Measurements from ENCODE around the gene PAMR1. TPM values are rescaled to one million over a fixed set of nuclear protein-coding genes. Genes with fewer than 3 reads are reported as not detected.

PAMR1 gene
- total and polyA plus RNA-seq, 9 of the 15 experiments (the other 6 are each of a cell fraction or from before 2014, with no cell fraction given) = not detected

DNA sequence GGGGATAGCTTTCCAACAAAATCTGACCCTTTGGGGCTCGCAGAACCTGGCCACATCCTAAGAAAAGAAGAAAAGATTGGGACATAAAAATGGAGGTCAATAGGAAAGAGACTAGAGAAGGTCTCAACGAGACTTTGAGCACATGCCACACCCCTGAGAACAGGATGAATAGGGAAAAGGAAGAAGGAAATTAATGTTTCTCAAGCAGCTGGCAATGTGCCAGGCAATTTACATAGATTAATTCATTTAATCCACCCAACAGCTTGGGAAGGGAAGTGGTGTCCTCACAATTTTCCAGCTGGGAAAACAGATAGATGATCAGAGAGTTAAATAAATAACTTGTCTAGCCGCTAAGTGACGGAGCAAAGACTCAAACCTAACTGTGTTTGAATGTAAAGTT is 50.7 kb downstream of the PAMR1 start:
- ChIA-PET POLR2A (interaction anchor here (0.6 kb wide), 1 partner anchor 998 kb away, joined by 3 read pairs; no protein-coding TSS in a partner anchor), CTCF (ENCODE audit: low intra/inter-chr PET ratio) (no interaction called here)
- H3K4me3 ChIP-seq = no peak overlapping the region
- no peaks in the 10 kb centered on the region for H3K36me3 ChIP-seq (ENCODE audit: control insufficient read depth, insufficient read depth, low read length)
- peaks cover 2 to 23% of the 10 kb centered on the region in 2 experiments; a peak in 4 of 5 replicates for H3K27me3 ChIP-seq (ENCODE audit: control insufficient read depth in 2 of 2, insufficient read depth in 2 of 2, low read length in 2 of 2)
- no peaks in the 10 kb centered on the region for H3K9me3 ChIP-seq (replicated peaks; ENCODE audit: control insufficient read depth, insufficient read depth, low read depth, low read length)
- no peak overlapping the region for H3K4me2 ChIP-seq (ENCODE audit: insufficient read depth, low read length)
- 0% methylated on average over 4 of the region's 4 CpGs for WGBS (ENCODE audit: insufficient coverage, low coverage, missing lambda C conversion rate)
- TF ChIP-seq MBD2 (IDR thresholded peaks at IDR 0.05; ENCODE audit: borderline replicate concordance, low read depth) = no peak
- no peak for TF ChIP-seq JUND (IDR thresholded peaks at IDR 0.05; ENCODE audit: borderline replicate concordance, low read depth, low read length)
- TF ChIP-seq JUND (tag; IDR thresholded peaks at IDR 0.05; ENCODE audit: borderline replicate concordance, low read depth, low read length) = no peak
- TF ChIP-seq SETDB1 (IDR thresholded peaks at IDR 0.05; ENCODE audit: low read length) = no peak
- TF ChIP-seq EP300 (IDR thresholded peaks at IDR 0.05; ENCODE audit: low read length) = no peak
- TF ChIP-seq NFIX (CRISPR knock-in tag; IDR thresholded peaks at IDR 0.05; ENCODE audit: low read depth) = peak; percentile 78
- TF ChIP-seq KLF10 (CRISPR knock-in tag; IDR thresholded peaks at IDR 0.05) = no peak
- TF ChIP-seq NFIC (IDR thresholded peaks at IDR 0.05) = peak; percentile 91
- H3K4me1 ChIP-seq (replicated peaks in 1 of 2; ENCODE audit: control insufficient read depth in 2 of 2, insufficient read depth in 2 of 2, low read length in 2 of 2) = no peaks in the 10 kb centered on the region
- in situ Hi-C loops (cut with MboI) (loop anchor here (10.0 kb wide), 1 partner anchor 790 kb away; no protein-coding TSS in a partner anchor), intact Hi-C loops (cut with micrococcal nuclease) (no loop called here)
- no peaks in the 10 kb centered on the region; the same call in 1 of the 2 replicates for H4K20me1 ChIP-seq (replicated peaks; ENCODE audit: control insufficient read depth, insufficient read depth, low read length)
- no peaks in the 10 kb centered on the region for H3K9me1 ChIP-seq (ENCODE audit: control insufficient read depth, insufficient read depth, low read length)
- no peak overlapping the region for H2AFZ ChIP-seq (ENCODE audit: low read depth, low read length)
- H3K9ac ChIP-seq (ENCODE audit: insufficient read depth in 1 of 2, low read depth in 2 of 2, low read length in 2 of 2) = no peak overlapping the region
- DNase-seq (ENCODE audit: extremely low read depth in 1 of 4, low spot score in 3 of 4) = no peak
- BruUV-seq (replicated peaks) = no TSS peak
- no peaks in the 10 kb centered on the region for H3K79me2 ChIP-seq (ENCODE audit: control insufficient read depth, insufficient read depth, low read length)
- no peak for FAIRE-seq
- H3K27ac ChIP-seq (ENCODE audit: extremely low read depth, low read depth, low read length) = no peak overlapping the region
- ATAC-seq = no peak

All from K562 (cell line).